Measurements from ENCODE around the gene KLF11. TPM values are rescaled to one million over a fixed set of nuclear protein-coding genes. Genes with fewer than 3 reads are reported as not detected.
A peak's percentile ranks its signal among the peaks of the same experiment; 100 is the strongest.

KLF11 gene
- total RNA-seq, 1 donor from 2014 or later: 21.1 TPM

GRCh38 chr2:10039658-10040410 lies 3.5 kb upstream of the KLF11 start:
- no peak overlapping the region for H3K27ac Mint-ChIP-seq (ENCODE audit: unreplicated experiment)
- H3K36me3 Mint-ChIP-seq (ENCODE audit: unreplicated experiment): no peaks in the 10 kb centered on the region
- no peak overlapping the region for H3K4me3 Mint-ChIP-seq (ENCODE audit: unreplicated experiment)
- peaks cover 10% of the 10 kb centered on the region for H3K27me3 Mint-ChIP-seq (ENCODE audit: unreplicated experiment)
- DNase-seq: no peak
- TF ChIP-seq CTCF (IDR thresholded peaks at IDR 0.05; ENCODE audit: partially characterized antibody, unreplicated experiment): no peak
- peaks cover 10% of the 10 kb centered on the region for H3K9me3 Mint-ChIP-seq (ENCODE audit: unreplicated experiment)
- no peaks in the 10 kb centered on the region for H3K4me1 Mint-ChIP-seq (ENCODE audit: low read depth, unreplicated experiment)

GRCh38 chr2:10041711-10042110 lies 1.6 kb upstream of the KLF11 start:
- DNase-seq: no peak
- H3K4me1 Mint-ChIP-seq (ENCODE audit: low read depth, unreplicated experiment): no peaks in the 10 kb centered on the region
- no peak overlapping the region for H3K27ac Mint-ChIP-seq (ENCODE audit: unreplicated experiment)
- H3K27me3 Mint-ChIP-seq (ENCODE audit: unreplicated experiment): peaks cover 10% of the 10 kb centered on the region
- no peak for TF ChIP-seq CTCF (IDR thresholded peaks at IDR 0.05; ENCODE audit: partially characterized antibody, unreplicated experiment)
- H3K36me3 Mint-ChIP-seq (ENCODE audit: unreplicated experiment): no peaks in the 10 kb centered on the region
- H3K9me3 Mint-ChIP-seq (ENCODE audit: unreplicated experiment): peaks cover 13% of the 10 kb centered on the region
- peak overlapping the region; percentile 90 for H3K4me3 Mint-ChIP-seq (ENCODE audit: unreplicated experiment)

- Mint-ChIP-seq H3K9me3 (ENCODE audit: unreplicated experiment) (peaks cover 13% of the 10 kb centered on the region), H3K4me1 (ENCODE audit: low read depth, unreplicated experiment) (no peaks in the 10 kb centered on the region), H3K4me3 (ENCODE audit: unreplicated experiment) (peak overlapping the region; percentile 90), H3K36me3 (ENCODE audit: unreplicated experiment) (no peaks in the 10 kb centered on the region), H3K27me3 (ENCODE audit: unreplicated experiment) (peaks cover 10% of the 10 kb centered on the region), H3K27ac (ENCODE audit: unreplicated experiment) (peak overlapping the region; percentile 77)
- no peak for TF ChIP-seq CTCF (IDR thresholded peaks at IDR 0.05; ENCODE audit: partially characterized antibody, unreplicated experiment)
- peak; percentile 70 for DNase-seq
Measured at GRCh38 chr2:10042301-10043161, 819 bp upstream of the KLF11 start.

GRCh38 chr2:10043906-10044601 lies 704 bp downstream of the KLF11 start:
- Mint-ChIP-seq H3K27me3 (ENCODE audit: unreplicated experiment) (peaks cover 13% of the 10 kb centered on the region), H3K27ac (ENCODE audit: unreplicated experiment) (peak overlapping the region; percentile 28), H3K36me3 (ENCODE audit: unreplicated experiment) (no peaks in the 10 kb centered on the region), H3K4me3 (ENCODE audit: unreplicated experiment) (peak overlapping the region; percentile 72), H3K4me1 (ENCODE audit: low read depth, unreplicated experiment) (no peaks in the 10 kb centered on the region), H3K9me3 (ENCODE audit: unreplicated experiment) (peaks cover 13% of the 10 kb centered on the region)
- TF ChIP-seq CTCF (IDR thresholded peaks at IDR 0.05; ENCODE audit: partially characterized antibody, unreplicated experiment): no peak
- DNase-seq: peak; percentile 96

Measured in glutamatergic neuron (in vitro differentiated cells).